Mesenchymal stem cell (in vitro differentiated cells and primary cell): ENCODE results near the gene NID2.
A peak's percentile ranks its signal among the peaks of the same experiment; 100 is the strongest.

Experiments used
- DNase-seq: peaks from one replicate; pipeline ENCODE4 v3.0.0-alpha.2; 2013
- H2AFZ ChIP-seq: one replicate; pipeline ENCODE4 v1.6.1; 2013; ENCODE audit warnings: low read depth, mild to moderate bottlenecking, control low read depth, inconsistent platforms, low read length, moderate library complexity
- H2AK5ac ChIP-seq: 2 replicates; pipeline ENCODE4 v1.6.1; 2013; ENCODE audit warnings: low read length, moderate library complexity, mild to moderate bottlenecking, inconsistent platforms; ENCODE audit not compliant: severe bottlenecking
- H2BK120ac ChIP-seq: one replicate; pipeline ENCODE4 v1.6.1; 2013; ENCODE audit warnings: low read depth, mild to moderate bottlenecking, inconsistent platforms, low read length, moderate library complexity
- H2BK12ac ChIP-seq, 2 experiments: one replicate each; pipeline ENCODE4 v1.6.1; 2013; ENCODE audit warnings: inconsistent platforms in 2 of 2, low read length in 2 of 2, mild to moderate bottlenecking in 2 of 2, moderate library complexity in 2 of 2, control low read depth in 1 of 2
- H2BK15ac ChIP-seq: one replicate; pipeline ENCODE4 v1.6.1; 2013; ENCODE audit warnings: mild to moderate bottlenecking, low read depth, inconsistent platforms; ENCODE audit not compliant: poor library complexity, severe bottlenecking
- H2BK5ac ChIP-seq: 2 replicates; pipeline ENCODE4 v1.6.1; 2013; ENCODE audit warnings: low read depth, mild to moderate bottlenecking, low read length, control low read depth, inconsistent platforms; ENCODE audit not compliant: poor library complexity, severe bottlenecking
- H3K14ac ChIP-seq, 2 experiments: one replicate each; pipeline ENCODE4 v1.6.1; 2013; ENCODE audit warnings: inconsistent platforms in 2 of 2, low read length in 2 of 2, control low read depth in 1 of 2, mild to moderate bottlenecking in 1 of 2, moderate library complexity in 1 of 2
- H3K18ac ChIP-seq, 2 experiments: one replicate each; pipeline ENCODE4 v1.6.1; 2013; ENCODE audit warnings: inconsistent platforms in 2 of 2, low read length in 2 of 2, control low read depth in 1 of 2, low read depth in 1 of 2, mild to moderate bottlenecking in 1 of 2
- H3K23ac ChIP-seq, 2 experiments: one replicate each; pipeline ENCODE4 v1.6.1; 2013; ENCODE audit warnings: inconsistent platforms in 2 of 2, low read length in 2 of 2, mild to moderate bottlenecking in 2 of 2, moderate library complexity in 2 of 2, control low read depth in 1 of 2
- H3K27ac ChIP-seq: 2 replicates; pipeline ENCODE4 v1.5.1; 2013; ENCODE audit warnings: mild to moderate bottlenecking, moderate library complexity, low read length, control low read depth, inconsistent platforms; ENCODE audit not compliant: poor library complexity, severe bottlenecking
- H3K27me3 ChIP-seq, 2 experiments: 2 replicates each; pipeline versions ENCODE4 v1.6.1 to v1.7.0; 2013; ENCODE audit warnings: low read length in 2 of 2, mild to moderate bottlenecking in 2 of 2, moderate library complexity in 2 of 2, control low read depth in 1 of 2, inconsistent platforms in 1 of 2; ENCODE audit not compliant: control insufficient read depth in 1 of 2, insufficient read depth in 1 of 2
- H3K36me3 ChIP-seq, 2 experiments: 2 replicates each; pipeline versions ENCODE4 v1.6.1 to v1.7.0; 2013; ENCODE audit warnings: low read length in 2 of 2, control low read depth in 1 of 2, inconsistent platforms in 1 of 2, low read depth in 1 of 2, mild to moderate bottlenecking in 1 of 2; ENCODE audit not compliant: insufficient read depth in 2 of 2, control insufficient read depth in 1 of 2
- H3K4ac ChIP-seq, 2 experiments: one replicate each; pipeline ENCODE4 v1.6.1; 2013; ENCODE audit warnings: inconsistent platforms in 2 of 2, low read length in 2 of 2, mild to moderate bottlenecking in 2 of 2, moderate library complexity in 2 of 2, control low read depth in 1 of 2, low read depth in 1 of 2
- H3K4me1 ChIP-seq: 2 replicates; pipeline ENCODE4 v1.6.1; 2013; ENCODE audit warnings: low read depth, low read length, control low read depth; ENCODE audit not compliant: control insufficient read depth, insufficient read depth
- H3K4me2 ChIP-seq: 2 replicates; pipeline ENCODE4 v1.6.1; 2013; ENCODE audit warnings: low read length, mild to moderate bottlenecking, inconsistent platforms; ENCODE audit not compliant: poor library complexity, severe bottlenecking
- H3K4me3 ChIP-seq, 2 experiments: 2 replicates each; pipeline versions ENCODE4 v1.5.1 to v1.7.0; 2013; ENCODE audit warnings: low read length in 2 of 2, mild to moderate bottlenecking in 2 of 2, control low read depth in 1 of 2, low read depth in 1 of 2; ENCODE audit not compliant: insufficient read depth in 1 of 2
- H3K79me1 ChIP-seq: replicated peaks from 2 replicates; pipeline ENCODE4 v1.6.1; 2013; ENCODE audit warnings: mild to moderate bottlenecking, control low read depth, low read length, inconsistent platforms; ENCODE audit not compliant: poor library complexity, severe bottlenecking
- H3K9ac ChIP-seq: 2 replicates; pipeline ENCODE4 v1.7.0; 2013; ENCODE audit warnings: mild to moderate bottlenecking, low read length, moderate library complexity
- H3K9me3 ChIP-seq: 2 replicates; pipeline ENCODE4 v1.7.0; 2013; ENCODE audit warnings: mild to moderate bottlenecking, low read length; ENCODE audit not compliant: control insufficient read depth
- H4K8ac ChIP-seq: one replicate; pipeline ENCODE4 v1.6.1; 2013; ENCODE audit warnings: inconsistent platforms, mild to moderate bottlenecking, low read length, moderate library complexity
- H4K91ac ChIP-seq: one replicate; pipeline ENCODE4 v1.6.1; 2013; ENCODE audit warnings: mild to moderate bottlenecking, low read length, inconsistent platforms
- WGBS: methylation state at CpG from one replicate; pipeline ENCODE4 v1.1.7; 2013; ENCODE audit warnings: mixed read lengths; 5-methylcytosine and 5-hydroxymethylcytosine counted together

The NID2 gene

DNA sequence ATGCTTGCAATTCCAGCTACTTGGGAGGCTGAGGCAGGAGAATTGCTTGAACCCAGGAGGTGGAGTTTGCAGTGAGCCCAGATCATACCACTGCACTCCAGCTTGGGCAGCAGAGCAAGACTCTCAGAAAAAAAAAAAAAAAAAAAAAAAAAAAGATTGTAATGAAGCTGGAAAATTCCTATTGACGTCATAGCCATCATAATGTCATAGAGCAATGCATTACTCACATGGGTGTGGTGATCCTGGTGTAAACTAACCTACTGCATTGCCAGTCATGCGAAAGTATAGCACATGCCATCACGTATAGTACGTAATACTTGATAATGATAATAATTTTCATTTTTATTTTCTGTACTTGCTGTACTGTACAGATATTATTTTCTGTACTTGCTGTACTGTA lies 42.7 kb upstream of the NID2 start:
- Histone ChIP-seq H3K27me3 (no peaks in the 10 kb centered on the region), H2BK5ac (no peak overlapping the region), H3K27ac (no peak overlapping the region), H3K4me2 (no peak overlapping the region), H3K14ac (no peak overlapping the region), H3K4me3 (no peak overlapping the region), H2AK5ac (no peak overlapping the region), H3K36me3 (no peaks in the 10 kb centered on the region), H3K18ac (peak overlapping the region in 1 of 2 experiments; percentile 66), H3K4me1 (peaks cover 13% of the 10 kb centered on the region), H2BK120ac (no peak overlapping the region), H2BK15ac (peak overlapping the region; percentile 16), H3K9me3 (no peaks in the 10 kb centered on the region), H2AFZ (no peak overlapping the region), H3K4ac (peak overlapping the region in 1 of 2 experiments; percentile 49), H3K79me1 (no peaks in the 10 kb centered on the region), H2BK12ac (no peak overlapping the region), H4K91ac (no peak overlapping the region), H3K23ac (no peak overlapping the region), H4K8ac (peak overlapping the region; percentile 49), H3K9ac (peak overlapping the region; percentile 61)
- WGBS, result no CpG with 5 or more reads among the region's 4 CpGs
- peak; percentile 83 for DNase-seq

DNA sequence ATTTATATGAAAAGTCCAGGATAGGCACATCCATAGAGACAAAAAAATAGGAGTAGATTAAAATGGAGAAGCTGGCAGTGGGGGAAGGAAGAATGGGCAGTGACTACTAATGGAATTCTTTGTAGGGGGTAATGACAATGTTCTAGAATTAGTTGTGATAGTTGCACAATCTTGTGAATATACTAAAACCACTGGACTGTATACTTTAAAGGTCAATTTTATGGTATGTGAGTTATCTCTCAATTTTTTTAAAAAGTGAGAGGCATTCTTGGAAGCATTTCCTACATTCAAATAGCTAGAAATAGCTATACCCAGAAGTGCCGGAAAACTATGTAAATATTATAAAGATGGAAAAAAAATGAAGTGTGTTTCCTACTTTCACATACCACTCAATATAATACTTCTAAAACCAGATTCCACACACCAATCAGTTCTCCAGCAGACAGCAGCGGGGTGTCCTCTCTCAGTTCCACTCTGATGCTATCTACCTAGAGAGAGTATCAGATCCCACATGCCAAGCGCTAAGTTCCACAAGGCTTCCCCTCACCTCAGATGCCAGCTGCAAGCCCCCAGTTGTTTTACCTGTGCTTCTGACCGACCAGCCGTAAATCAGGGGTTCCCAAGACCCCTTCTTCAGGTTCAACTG lies 41.7 kb upstream of the NID2 start:
- H2AFZ ChIP-seq, result no peak overlapping the region
- H3K79me1 ChIP-seq, result no peaks in the 10 kb centered on the region
- no peak overlapping the region for H3K14ac ChIP-seq
- H3K23ac ChIP-seq, result peak overlapping the region in 1 of 2 experiments; percentile 52
- peak overlapping the region; percentile 64 for H2BK120ac ChIP-seq
- peaks cover 14% of the 10 kb centered on the region for H3K4me1 ChIP-seq
- H3K4me3 ChIP-seq, result no peak overlapping the region
- no peaks in the 10 kb centered on the region for H3K36me3 ChIP-seq
- DNase-seq, result peak; percentile 68
- H2AK5ac ChIP-seq, result no peak overlapping the region
- H4K8ac ChIP-seq, result peak overlapping the region; percentile 95
- H2BK15ac ChIP-seq, result no peak overlapping the region
- H4K91ac ChIP-seq, result no peak overlapping the region
- 85% methylated on average over 4 of the region's 5 CpGs for WGBS
- peak overlapping the region; percentile 19 for H3K9ac ChIP-seq
- H3K27me3 ChIP-seq, result no peaks in the 10 kb centered on the region
- peak overlapping the region; percentile 70 for H3K27ac ChIP-seq
- H3K9me3 ChIP-seq, result no peaks in the 10 kb centered on the region
- H3K4ac ChIP-seq, result peak overlapping the region in 1 of 2 experiments; percentile 86
- H3K4me2 ChIP-seq, result no peak overlapping the region
- H2BK5ac ChIP-seq, result no peak overlapping the region
- H3K18ac ChIP-seq, result peak overlapping the region; percentile 66 to 88
- peak overlapping the region in 1 of 2 experiments; percentile 94 for H2BK12ac ChIP-seq

DNA sequence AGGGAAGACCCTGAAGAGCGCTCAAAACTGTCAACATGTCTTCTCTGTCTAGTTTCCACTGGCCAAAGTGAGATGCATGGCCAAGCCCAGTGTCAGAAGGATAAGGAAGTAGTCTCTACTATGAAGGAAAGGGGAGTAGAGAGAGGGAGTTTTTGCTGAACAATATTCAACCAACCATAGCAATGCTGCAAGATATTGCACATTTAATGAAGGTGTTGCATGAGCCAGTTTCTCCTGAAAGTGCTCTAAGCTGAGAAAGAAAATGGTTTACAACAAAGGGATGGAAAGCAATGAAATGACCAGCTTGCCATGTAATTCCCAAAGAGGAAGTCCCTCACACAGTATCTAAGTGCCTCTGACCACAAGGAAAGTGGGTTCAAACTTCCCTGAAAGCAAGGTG lies 40.0 kb upstream of the NID2 start:
- WGBS, result 100% methylated on average over 1 of the region's 1 CpG
- no peak overlapping the region for H2AK5ac ChIP-seq
- no peaks in the 10 kb centered on the region for H3K36me3 ChIP-seq
- no peak overlapping the region for H2AFZ ChIP-seq
- H2BK120ac ChIP-seq, result no peak overlapping the region
- no peak overlapping the region for H3K9ac ChIP-seq
- H3K4me1 ChIP-seq, result peaks cover 14% of the 10 kb centered on the region
- no peak for DNase-seq
- no peak overlapping the region for H3K4me2 ChIP-seq
- no peaks in the 10 kb centered on the region for H3K27me3 ChIP-seq
- H3K4me3 ChIP-seq, result no peak overlapping the region
- no peak overlapping the region for H2BK15ac ChIP-seq
- H3K23ac ChIP-seq, result no peak overlapping the region
- no peak overlapping the region for H3K14ac ChIP-seq
- H2BK12ac ChIP-seq, result peak overlapping the region; percentile 2 to 50
- H3K9me3 ChIP-seq, result no peaks in the 10 kb centered on the region
- no peak overlapping the region for H3K27ac ChIP-seq
- no peak overlapping the region for H2BK5ac ChIP-seq
- no peak overlapping the region for H3K4ac ChIP-seq
- no peaks in the 10 kb centered on the region for H3K79me1 ChIP-seq
- peak overlapping the region; percentile 15 to 17 for H3K18ac ChIP-seq
- H4K8ac ChIP-seq, result no peak overlapping the region
- no peak overlapping the region for H4K91ac ChIP-seq

DNA sequence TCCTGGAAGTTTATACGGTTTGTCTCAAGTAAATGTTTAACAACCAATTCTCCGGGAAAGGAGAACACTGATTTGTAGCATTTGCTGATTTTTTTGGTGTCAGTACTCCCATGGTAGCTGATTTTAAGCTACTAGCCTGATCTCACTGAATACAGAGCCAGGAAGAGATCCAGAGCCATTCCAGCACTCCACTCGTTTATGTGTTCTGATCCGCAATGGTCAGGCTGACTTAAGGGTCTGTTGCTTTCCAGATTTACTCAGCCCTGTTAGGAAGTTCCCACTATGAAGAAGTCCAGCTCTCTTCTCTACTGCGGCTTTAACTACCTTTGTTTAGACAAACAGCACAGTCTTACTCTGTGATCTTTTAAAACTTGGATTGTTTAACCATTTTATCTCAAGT lies 38.0 kb upstream of the NID2 start:
- H3K9ac ChIP-seq, result peak overlapping the region; percentile 78
- H4K91ac ChIP-seq, result no peak overlapping the region
- peak overlapping the region; percentile 64 for H2BK120ac ChIP-seq
- peak overlapping the region; percentile 5 for H3K4me2 ChIP-seq
- H3K9me3 ChIP-seq, result no peaks in the 10 kb centered on the region
- peak overlapping the region in 1 of 2 experiments; percentile 46 for H3K4me3 ChIP-seq
- H3K23ac ChIP-seq, result no peak overlapping the region
- WGBS, result 20% methylated on average over 4 of the region's 5 CpGs
- H4K8ac ChIP-seq, result no peak overlapping the region
- no peak overlapping the region for H2AK5ac ChIP-seq
- H3K14ac ChIP-seq, result no peak overlapping the region
- peak overlapping the region; percentile 56 to 59 for H2BK12ac ChIP-seq
- H3K18ac ChIP-seq, result peak overlapping the region; percentile 49 to 70
- peak overlapping the region in 1 of 2 experiments; percentile 24 for H3K4ac ChIP-seq
- peaks cover 14% of the 10 kb centered on the region for H3K4me1 ChIP-seq
- no peaks in the 10 kb centered on the region for H3K36me3 ChIP-seq
- H2BK15ac ChIP-seq, result no peak overlapping the region
- H3K27ac ChIP-seq, result peak overlapping the region; percentile 53
- H2AFZ ChIP-seq, result no peak overlapping the region
- peak; percentile 77 for DNase-seq
- no peaks in the 10 kb centered on the region for H3K27me3 ChIP-seq
- H3K79me1 ChIP-seq, result no peaks in the 10 kb centered on the region
- H2BK5ac ChIP-seq, result no peak overlapping the region
